GM12865 (cell line): Measurements from ENCODE around the gene SUPT4H1.

Experiments
- DNase-seq: peaks from one replicate; pipeline ENCODE4 v3.0.0; 2010; ENCODE audit warnings: low read depth
- H3K4me3 ChIP-seq: 2 replicates; pipeline ENCODE4 v1.5.1; 2011; ENCODE audit warnings: mild to moderate bottlenecking, low read depth, low read length, control low read depth
- CTCF ChIP-seq: IDR thresholded peaks from 2 replicates; pipeline ENCODE4 v1.5.1; 2011; ENCODE audit warnings: low read length, control low read depth, low read depth, inconsistent platforms; ENCODE audit not compliant: insufficient read depth; ENCODE audit errors: missing control alignments

Gene SUPT4H1

DNA sequence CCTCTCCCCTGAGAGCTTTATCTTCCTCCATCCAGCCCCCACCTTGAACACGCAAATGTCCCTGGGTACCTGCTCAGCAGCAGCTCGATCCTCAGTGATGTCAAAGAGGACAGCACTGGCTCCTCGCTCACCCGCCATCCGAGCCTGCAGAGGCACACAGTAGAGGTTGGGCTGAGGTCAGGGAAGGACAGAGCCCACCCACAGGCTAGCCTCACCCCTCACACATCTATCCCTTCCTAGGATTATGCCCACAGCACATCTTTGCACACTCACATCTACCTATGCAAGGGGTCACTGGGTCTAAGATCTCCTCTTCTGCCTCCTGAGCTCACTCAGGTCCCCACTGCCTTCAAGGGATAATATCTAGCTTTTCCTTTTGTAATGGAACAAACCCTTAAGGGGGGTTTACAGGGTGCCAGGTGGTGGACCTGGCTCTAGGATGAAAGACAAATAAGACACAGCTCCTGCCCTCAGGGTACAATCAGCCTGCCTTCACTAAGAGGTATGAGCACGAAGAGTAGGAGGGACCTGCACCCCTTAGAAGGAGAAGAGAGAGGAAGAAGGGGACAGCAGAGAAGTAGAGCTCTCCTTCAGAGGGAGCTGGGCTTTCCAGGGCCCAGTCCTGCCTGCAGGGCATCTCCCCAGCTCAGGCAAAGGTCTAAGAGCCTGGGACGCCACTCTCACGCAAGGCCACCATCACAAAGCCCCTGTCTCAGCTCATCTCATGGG lies 11.6 kb upstream of the SUPT4H1 start:
- H3K4me3 ChIP-seq, result no peak overlapping the region
- no peak for DNase-seq
- no peak for TF ChIP-seq CTCF

DNA sequence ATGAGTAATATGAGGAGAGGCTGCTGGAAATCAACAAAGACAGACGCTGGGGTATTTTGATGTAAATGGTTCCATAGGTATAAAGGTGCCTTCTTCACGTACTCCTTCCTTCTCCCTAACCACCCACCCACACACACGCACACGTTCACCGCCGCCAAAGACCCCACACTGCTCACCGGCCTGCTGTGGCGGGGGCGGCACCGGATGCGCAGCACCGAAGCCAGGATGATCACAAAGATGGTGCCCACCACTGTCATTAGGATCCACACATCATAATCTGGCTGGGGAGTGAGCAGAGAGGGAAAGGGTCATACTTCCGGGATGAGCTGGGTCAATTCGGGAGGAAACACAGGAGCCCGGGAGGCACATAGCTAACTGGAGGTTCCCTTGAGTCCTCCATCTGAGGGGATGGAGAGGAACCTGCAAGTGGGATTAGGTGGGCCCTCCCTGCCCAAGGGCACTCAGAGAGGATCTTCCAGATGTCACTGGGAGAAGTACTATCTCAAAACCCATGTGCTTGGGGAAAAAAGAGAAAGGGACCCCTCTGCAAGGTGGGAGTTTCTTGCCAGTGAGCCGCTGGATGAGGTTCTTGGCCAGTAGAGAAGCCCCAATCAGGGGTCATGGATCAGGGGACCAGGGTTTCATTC lies 10.5 kb upstream of the SUPT4H1 start:
- no peak for DNase-seq
- no peak overlapping the region for H3K4me3 ChIP-seq
- TF ChIP-seq CTCF, result no peak

GRCh38 chr17:58360296-58361063 lies 8.5 kb upstream of the SUPT4H1 start:
- no peak overlapping the region for H3K4me3 ChIP-seq
- no peak for DNase-seq
- TF ChIP-seq CTCF, result no peak

GRCh38 chr17:58358408-58359172 lies 6.6 kb upstream of the SUPT4H1 start:
- no peak for DNase-seq
- no peak overlapping the region for H3K4me3 ChIP-seq
- no peak for TF ChIP-seq CTCF

GRCh38 chr17:58357312-58358297 lies 5.6 kb upstream of the SUPT4H1 start:
- TF ChIP-seq CTCF, result no peak
- no peak overlapping the region for H3K4me3 ChIP-seq
- DNase-seq, result no peak
